ENCODE data around the gene SNRK. TPM values are rescaled to one million over a fixed set of nuclear protein-coding genes. Genes with fewer than 3 reads are reported as not detected.

The SNRK gene
- total RNA-seq, 1 donor from 2014 or later: 26.1 TPM

- no peaks in the 10 kb centered on the region for H4K20me1 ChIP-seq (ENCODE audit: low read depth)
- peaks cover 15% of the 10 kb centered on the region for H3K4me1 ChIP-seq
- no peak overlapping the region for H3K4me2 ChIP-seq
- H3K9me3 Mint-ChIP-seq: peaks cover 5% of the 10 kb centered on the region
- H3K9me3 ChIP-seq (ENCODE audit: low read depth): no peaks in the 10 kb centered on the region
- H3K27me3 Mint-ChIP-seq (ENCODE audit: insufficient read depth, low read depth): no peaks in the 10 kb centered on the region
- TF ChIP-seq EZH2phosphoT487 (IDR thresholded peaks at IDR 0.05) (no peak), EZH2 (IDR thresholded peaks at IDR 0.05) (no peak)
- TF ChIP-seq, protein P1, sequence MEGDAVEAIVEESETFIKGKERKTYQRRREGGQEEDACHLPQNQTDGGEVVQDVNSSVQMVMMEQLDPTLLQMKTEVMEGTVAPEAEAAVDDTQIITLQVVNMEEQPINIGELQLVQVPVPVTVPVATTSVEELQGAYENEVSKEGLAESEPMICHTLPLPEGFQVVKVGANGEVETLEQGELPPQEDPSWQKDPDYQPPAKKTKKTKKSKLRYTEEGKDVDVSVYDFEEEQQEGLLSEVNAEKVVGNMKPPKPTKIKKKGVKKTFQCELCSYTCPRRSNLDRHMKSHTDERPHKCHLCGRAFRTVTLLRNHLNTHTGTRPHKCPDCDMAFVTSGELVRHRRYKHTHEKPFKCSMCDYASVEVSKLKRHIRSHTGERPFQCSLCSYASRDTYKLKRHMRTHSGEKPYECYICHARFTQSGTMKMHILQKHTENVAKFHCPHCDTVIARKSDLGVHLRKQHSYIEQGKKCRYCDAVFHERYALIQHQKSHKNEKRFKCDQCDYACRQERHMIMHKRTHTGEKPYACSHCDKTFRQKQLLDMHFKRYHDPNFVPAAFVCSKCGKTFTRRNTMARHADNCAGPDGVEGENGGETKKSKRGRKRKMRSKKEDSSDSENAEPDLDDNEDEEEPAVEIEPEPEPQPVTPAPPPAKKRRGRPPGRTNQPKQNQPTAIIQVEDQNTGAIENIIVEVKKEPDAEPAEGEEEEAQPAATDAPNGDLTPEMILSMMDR (IDR thresholded peaks at IDR 0.05): no peak
- H3K4me1 Mint-ChIP-seq: peaks cover 17% of the 10 kb centered on the region
- H2AFZ ChIP-seq (replicated peaks): no peak overlapping the region
- DNase-seq (ENCODE audit: low spot score): no peak
- no peak overlapping the region for H3K27ac Mint-ChIP-seq
- H3F3A ChIP-seq (ENCODE audit: low read depth): no peaks in the 10 kb centered on the region
- H3K4me3 ChIP-seq: no peak overlapping the region
- H3K36me3 ChIP-seq: no peaks in the 10 kb centered on the region
- no peaks in the 10 kb centered on the region for H3K36me3 Mint-ChIP-seq
- H3K79me2 ChIP-seq (ENCODE audit: low read depth): no peaks in the 10 kb centered on the region
- H3K4me3 Mint-ChIP-seq: no peak overlapping the region
- H3K27me3 ChIP-seq: no peaks in the 10 kb centered on the region
- no peak overlapping the region for H3K9ac ChIP-seq
- H3K27ac ChIP-seq: no peak overlapping the region
These were observed 42.5 kb upstream of the SNRK start for GRCh38 chr3:43243590-43244587.

DNA sequence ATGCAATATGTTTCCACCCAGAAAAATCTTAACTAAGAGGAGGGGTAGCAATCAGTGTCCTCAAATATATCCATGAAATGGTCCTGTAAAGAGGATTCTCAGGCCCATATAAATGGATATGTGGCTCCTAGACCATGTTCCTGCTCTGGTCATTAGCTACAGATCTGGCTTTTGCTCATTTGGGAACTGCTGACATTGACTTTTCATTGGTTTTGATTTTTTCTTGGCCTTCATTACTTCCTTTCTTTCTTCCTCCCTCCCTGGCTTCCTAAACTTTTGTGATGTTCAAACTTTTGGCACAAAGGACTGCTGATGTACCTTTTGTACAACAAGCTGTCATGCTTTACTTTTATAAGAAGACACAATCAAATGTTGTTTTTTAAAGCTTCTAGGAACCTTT is 41.6 kb upstream of the SNRK start:
- Mint-ChIP-seq H3K9me3 (peaks cover 5% of the 10 kb centered on the region), H3K27me3 (ENCODE audit: insufficient read depth, low read depth) (peaks cover 3% of the 10 kb centered on the region), H3K4me1 (peaks cover 17% of the 10 kb centered on the region), H3K4me3 (no peak overlapping the region), H3K27ac (no peak overlapping the region), H3K36me3 (no peaks in the 10 kb centered on the region)
- no peak overlapping the region for H3K4me3 ChIP-seq
- no peak overlapping the region for H3K27ac ChIP-seq
- H3K36me3 ChIP-seq: no peaks in the 10 kb centered on the region
- H3K9ac ChIP-seq: no peak overlapping the region
- H3K4me2 ChIP-seq: no peak overlapping the region
- no peak overlapping the region for H2AFZ ChIP-seq (replicated peaks)
- H4K20me1 ChIP-seq (ENCODE audit: low read depth): no peaks in the 10 kb centered on the region
- peaks cover 15% of the 10 kb centered on the region for H3K4me1 ChIP-seq
- TF ChIP-seq EZH2phosphoT487 (IDR thresholded peaks at IDR 0.05) (no peak), EZH2 (IDR thresholded peaks at IDR 0.05) (no peak)
- TF ChIP-seq, protein P1 (IDR thresholded peaks at IDR 0.05): no peak
- no peak for DNase-seq (ENCODE audit: low spot score)
- no peaks in the 10 kb centered on the region for H3K9me3 ChIP-seq (ENCODE audit: low read depth)
- no peaks in the 10 kb centered on the region for H3K79me2 ChIP-seq (ENCODE audit: low read depth)
- H3F3A ChIP-seq (ENCODE audit: low read depth): no peaks in the 10 kb centered on the region
- H3K27me3 ChIP-seq: no peaks in the 10 kb centered on the region

DNA sequence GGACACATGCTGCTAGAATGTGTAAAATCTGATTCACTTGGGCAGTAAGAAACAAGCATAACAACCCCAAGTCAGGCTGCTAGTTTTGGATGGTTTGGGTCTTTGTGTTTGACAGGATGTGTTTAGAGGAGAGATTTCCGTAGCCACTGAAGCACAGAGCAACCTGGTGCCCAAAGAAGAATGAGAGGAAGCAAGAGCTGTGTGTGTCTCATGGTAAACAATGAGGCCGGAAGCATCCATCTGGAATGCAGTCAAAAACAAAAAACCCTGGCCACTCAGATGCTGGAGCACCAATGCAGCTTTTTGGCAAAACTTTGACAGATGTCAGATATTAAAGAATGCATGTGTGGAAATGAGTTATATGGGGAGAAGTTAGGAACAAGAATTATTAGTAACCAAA is 39.4 kb upstream of the SNRK start:
- Mint-ChIP-seq H3K27me3 (ENCODE audit: insufficient read depth, low read depth) (peaks cover 3% of the 10 kb centered on the region), H3K9me3 (peaks cover 5% of the 10 kb centered on the region), H3K4me3 (no peak overlapping the region), H3K4me1 (peaks cover 17% of the 10 kb centered on the region), H3K27ac (no peak overlapping the region), H3K36me3 (no peaks in the 10 kb centered on the region)
- no peaks in the 10 kb centered on the region for H3K27me3 ChIP-seq
- no peaks in the 10 kb centered on the region for H3F3A ChIP-seq (ENCODE audit: low read depth)
- no peaks in the 10 kb centered on the region for H3K36me3 ChIP-seq
- no peaks in the 10 kb centered on the region for H3K79me2 ChIP-seq (ENCODE audit: low read depth)
- H3K27ac ChIP-seq: no peak overlapping the region
- H3K9me3 ChIP-seq (ENCODE audit: low read depth): no peaks in the 10 kb centered on the region
- no peak overlapping the region for H3K9ac ChIP-seq
- peak overlapping the region; percentile 27 for H3K4me2 ChIP-seq
- no peak overlapping the region for H3K4me3 ChIP-seq
- H3K4me1 ChIP-seq: peaks cover 15% of the 10 kb centered on the region
- DNase-seq (ENCODE audit: low spot score): peak; percentile 32
- no peak overlapping the region for H2AFZ ChIP-seq (replicated peaks)
- no peak for TF ChIP-seq EZH2 (IDR thresholded peaks at IDR 0.05)
- TF ChIP-seq, protein P1 (IDR thresholded peaks at IDR 0.05): no peak
- no peak for TF ChIP-seq EZH2phosphoT487 (IDR thresholded peaks at IDR 0.05)
- no peaks in the 10 kb centered on the region for H4K20me1 ChIP-seq (ENCODE audit: low read depth)

Measured in neural progenitor cell (in vitro differentiated cells).